GM12878 (cell line): ENCODE results near the gene SEMA4D. TPM values are rescaled to one million over a fixed set of nuclear protein-coding genes. Genes with fewer than 3 reads are reported as not detected.

ENCODE experiments used
- ATAC-seq: fragments of 200-7000 bp; cut with Tn5 transposase; 3 replicates; pipeline ENCODE4 v1.9.1; 2020; ENCODE audit warnings: mild to moderate bottlenecking, moderate library complexity
- BruUV-seq: library from RNA; stranded (reverse); fragments of 400-500 nt; replicated peaks from 2 replicates; lab custom pipeline; 2021; lab: Mats Ljungman, UMichigan
- CTCF ChIA-PET: fragments of 300-600 bp; sonication (Branson Sonifier 250); formaldehyde crosslinking; extraction: SDS; loops from one replicate; lab custom pipeline; 2021; ENCODE audit warnings: inconsistent platforms; lab: Yijun Ruan, JAX
- POLR2A ChIA-PET: fragments of 350-600 bp; formaldehyde crosslinking; extraction: SDS; loops from one replicate; lab custom pipeline; 2021; ENCODE audit warnings: inconsistent platforms; lab: Charles Lee
- RAD21 ChIA-PET: fragments of 300-600 bp; sonication (Branson Sonifier 250); formaldehyde crosslinking; loops from one replicate; lab custom pipeline; 2023; ENCODE audit warnings: antibody characterized with exemption; ENCODE audit not compliant: unreplicated experiment; lab: Charles Lee
- SMC1A ChIA-PET: fragments of 300-600 bp; sonication (Branson Sonifier 250); formaldehyde crosslinking; loops from one replicate; lab custom pipeline; 2023; ENCODE audit not compliant: unreplicated experiment, uncharacterized antibody; lab: Charles Lee
- DNase-seq: peaks from one replicate; pipeline ENCODE4 v3.0.0-alpha.2; 2011; ENCODE audit warnings: low read depth, low spot score
- FAIRE-seq: peaks from 3 replicates; lab custom pipeline; 2011; peaks lifted over from hg19 to GRCh38; lab: Jason Lieb, UNC
- H2AFZ ChIP-seq: 2 replicates; pipeline ENCODE4 v1.6.0; 2011; ENCODE audit warnings: low read depth, low read length, control low read depth; ENCODE audit not compliant: control insufficient read depth
- H3K27ac ChIP-seq: 2 replicates; pipeline ENCODE4 v1.5.1; 2011; ENCODE audit warnings: control low read depth; ENCODE audit not compliant: control insufficient read depth, insufficient read depth
- H3K27me3 ChIP-seq, 2 experiments: replicated peaks in 1 of 2; 2 replicates each; pipeline versions ENCODE4 v1.6.0 to v1.6.1; 2011; ENCODE audit warnings: low read length in 1 of 2; ENCODE audit not compliant: control insufficient read depth in 2 of 2, insufficient read depth in 2 of 2
- H3K36me3 ChIP-seq, 2 experiments: 2 replicates each; pipeline ENCODE4 v1.5.1; 2011; ENCODE audit warnings: low read length in 1 of 2; ENCODE audit not compliant: control insufficient read depth in 2 of 2, insufficient read depth in 2 of 2
- H3K4me1 ChIP-seq: 2 replicates; pipeline ENCODE4 v1.6.1; 2011; ENCODE audit warnings: mild to moderate bottlenecking, low read length, moderate library complexity, mixed read lengths; ENCODE audit not compliant: control insufficient read depth, insufficient read depth
- H3K4me2 ChIP-seq: 2 replicates; pipeline ENCODE4 v1.6.0; 2011; ENCODE audit warnings: control low read depth; ENCODE audit not compliant: control insufficient read depth, insufficient read depth
- H3K4me3 ChIP-seq: fragments of 200-600 bp; sonication (generic); 2 replicates; pipeline ENCODE4 v1.5.1; 2016
- H3K79me2 ChIP-seq: 2 replicates; pipeline ENCODE4 v1.6.0; 2011; ENCODE audit warnings: low read length; ENCODE audit not compliant: control insufficient read depth, insufficient read depth
- H3K9ac ChIP-seq: 2 replicates; pipeline ENCODE4 v1.8.0; 2011; ENCODE audit warnings: low read length, control low read depth, mixed read lengths; ENCODE audit not compliant: control insufficient read depth, insufficient read depth
- H3K9me3 ChIP-seq: replicated peaks from 3 replicates; pipeline ENCODE4 v1.5.1; 2011; ENCODE audit warnings: mild to moderate bottlenecking, low read length; ENCODE audit not compliant: control insufficient read depth, insufficient read depth
- H4K20me1 ChIP-seq: 2 replicates; pipeline ENCODE4 v1.6.0; 2011; ENCODE audit not compliant: control insufficient read depth, insufficient read depth
- CBX5 ChIP-seq: sonication (generic); IDR thresholded peaks from 2 replicates; pipeline ENCODE4 v1.6.1; 2016; ENCODE audit warnings: low read depth, moderate library complexity, mild to moderate bottlenecking, inconsistent platforms
- CEBPZ ChIP-seq: fragments of 150-350 bp; IDR thresholded peaks from 2 replicates; pipeline ENCODE4 v1.6.1; 2016; ENCODE audit warnings: low read depth, low read length
- IKZF1 ChIP-seq: fragments of 450-650 bp; conservative IDR thresholded peaks from 2 replicates; pipeline ENCODE4 v1.6.1; 2017; ENCODE audit warnings: antibody characterized with exemption, mild to moderate bottlenecking
- RUNX3 ChIP-seq: IDR thresholded peaks from 2 replicates; pipeline ENCODE4 v1.6.1; 2012; ENCODE audit warnings: low read length, inconsistent platforms
- ZNF217 ChIP-seq: fragments of 450-650 bp; IDR thresholded peaks from 2 replicates; pipeline ENCODE4 v1.6.1; 2017; ENCODE audit warnings: antibody characterized with exemption, mild to moderate bottlenecking
- ZNF384 ChIP-seq: IDR thresholded peaks from 2 replicates; pipeline ENCODE4 v1.6.1; 2012; ENCODE audit warnings: low read depth, mild to moderate bottlenecking, low read length, improper control_type of control experiment, borderline replicate concordance
- ZNF592 ChIP-seq: fragments of 450-650 bp; IDR thresholded peaks from 2 replicates; pipeline ENCODE4 v1.6.1; 2017; ENCODE audit warnings: mild to moderate bottlenecking, moderate library complexity
- WGBS: methylation state at CpG from one replicate; pipeline ENCODE4 v1.1.6; 2016; ENCODE audit warnings: low lambda C conversion rate; ENCODE audit not compliant: insufficient replicate concordance, insufficient coverage; ENCODE audit errors: missing lambda C conversion rate; 5-methylcytosine and 5-hydroxymethylcytosine counted together
- in situ Hi-C: fragments of 300-500 bp; cut with MboI; formaldehyde crosslinking; loops from 9 replicates; pipeline ENCODE4 v1.14.3; 2018; ENCODE audit warnings: mixed read lengths
- intact Hi-C: fragments of 100-400 bp; cut with micrococcal nuclease; formaldehyde crosslinking; loops from one replicate; pipeline ENCODE4 v1.14.2; 2022; ENCODE audit not compliant: unreplicated experiment
- polyA plus RNA-seq, 11 experiments: library from polyadenylated mRNA; depleted of rRNA in 4 of 11; unstranded in 6 of 11; stranded (reverse) in 5 of 11; fragments of >200 nt; fragmentation: Nextera tagmentation in 4 of 11; fragmentation: Illumina TruSeq in 1 of 11; extraction: Ambion mirVana in 4 of 11; extraction: Trizol in 1 of 11; gene quantifications; 1 replicate in 1 of 11; 2 replicates in 10 of 11; pipeline versions ENCODE4 v1.2.1 to v1.2.3, GENCODE V29; 2011 to 2016; ENCODE audit warnings: inconsistent platforms in 2 of 11, missing spikeins in 2 of 11, low read depth in 1 of 11
- total RNA-seq, 4 experiments: library from RNA; depleted of rRNA in 3 of 4; stranded (reverse); fragments of >200 nt in 3 of 4; fragmentation: Illumina TruSeq in 1 of 4; extraction: Trizol in 1 of 4; gene quantifications; 2 replicates each; pipeline versions ENCODE4 v1.2.1 to v1.2.3, GENCODE V29; 2013 to 2021

SEMA4D gene
- total and polyA plus RNA-seq, 10 of the 15 experiments (the other 5 are each of a cell fraction or from before 2014, with no cell fraction given), result 15.1 to 136 (median 39.6) TPM

- intact Hi-C loops, result loop anchor here (5.0 kb wide), 1 partner anchor 91 kb away; the partner anchor contains the start of gene SECISBP2
- Histone ChIP-seq H4K20me1 (no peaks in the 10 kb centered on the region), H3K27ac (peak overlapping the region; percentile 66), H3K4me1 (peaks cover 83% of the 10 kb centered on the region), H3K9ac (no peak overlapping the region), H3K79me2 (peaks cover 85% of the 10 kb centered on the region), H2AFZ (no peak overlapping the region), H3K27me3 (no peaks in the 10 kb centered on the region), H3K4me2 (peak overlapping the region; percentile 77), H3K4me3 (0 out of 2 replicates have a peak overlapping the region, but pooled peaks have one; percentile 17), H3K36me3 (peaks cover 13 to 24% of the 10 kb centered on the region in 2 experiments), H3K9me3 (peaks cover 3% of the 10 kb centered on the region; the same call in 2 of the 3 replicates)
- RAD21 ChIA-PET, result interaction anchor here (0.6 to 6.2 kb wide), 3 partner anchors 20 to 140 kb away, joined by 3 to 58 read pairs (median 3); no protein-coding TSS in a partner anchor
- TF ChIP-seq IKZF1, result no peak
- peak; percentile 31; the same call in 1 of the 2 replicates for TF ChIP-seq RUNX3
- ATAC-seq (peak; percentile 30), FAIRE-seq (no peak), DNase-seq (no peak)
- POLR2A ChIA-PET, result interaction anchor here (0.9 to 1.0 kb wide), 2 partner anchors 9 to 54 kb away, joined by 3 read pairs; no protein-coding TSS in a partner anchor
- SMC1A ChIA-PET, result interaction anchor here (1.4 to 4.1 kb wide), 6 partner anchors 10 to 140 kb away, joined by 3 to 46 read pairs (median 14); no protein-coding TSS in a partner anchor
- 16% methylated on average over 12 of the region's 12 CpGs for WGBS
- in situ Hi-C loops, result no loop called here
- CTCF ChIA-PET, result interaction anchor here (0.9 to 4.5 kb wide), 6 partner anchors 10 to 168 kb away, joined by 3 to 28 read pairs (median 6); no protein-coding TSS in a partner anchor
- no TSS peak for BruUV-seq
These were observed 89.2 kb downstream of the SEMA4D start for GRCh38 chr9:89408628-89409101.

- in situ Hi-C loops (no loop called here), intact Hi-C loops (loop anchor here (5.0 kb wide), 1 partner anchor 90 kb away; the partner anchor contains the start of gene SECISBP2)
- no peak for FAIRE-seq
- Histone ChIP-seq H3K4me3 (0 out of 2 replicates have a peak overlapping the region, but pooled peaks have one; percentile 66), H3K9me3 (peaks cover 3% of the 10 kb centered on the region; the same call in 1 of the 3 replicates), H3K4me2 (peak overlapping the region; percentile 97), H3K27me3 (no peaks in the 10 kb centered on the region), H3K27ac (peak overlapping the region; percentile 95), H4K20me1 (no peaks in the 10 kb centered on the region), H3K36me3 (peaks cover 18 to 30% of the 10 kb centered on the region in 2 experiments), H3K79me2 (peaks cover 71% of the 10 kb centered on the region), H3K9ac (peak overlapping the region; percentile 69; the same call in 1 of the 2 replicates), H3K4me1 (peaks cover 82% of the 10 kb centered on the region), H2AFZ (no peak overlapping the region)
- POLR2A ChIA-PET, result no interaction called here
- RAD21 ChIA-PET, result interaction anchor here (3.2 to 6.2 kb wide), 2 partner anchors 18 to 142 kb away, joined by 29 to 58 read pairs; no protein-coding TSS in a partner anchor
- no peak for DNase-seq
- no TSS peak for BruUV-seq
- SMC1A ChIA-PET, result interaction anchor here (0.7 to 4.1 kb wide), 8 partner anchors 10 to 692 kb away, joined by 3 to 46 read pairs (median 9); no protein-coding TSS in a partner anchor
- no peak for ATAC-seq
- 100% methylated on average over 2 of the region's 2 CpGs for WGBS
- CTCF ChIA-PET, result interaction anchor here (0.9 to 4.5 kb wide), 7 partner anchors 11 to 141 kb away, joined by 3 to 28 read pairs (median 6); no protein-coding TSS in a partner anchor
- peak; percentile 75 for TF ChIP-seq ZNF217
- no peak for TF ChIP-seq ZNF384
- no peak for TF ChIP-seq ZNF592
- TF ChIP-seq CBX5, result 0 out of 2 replicates have a peak, but pooled peaks have one; percentile 69
- TF ChIP-seq CEBPZ, result peak; percentile 41; the same call in 1 of the 2 replicates
These were observed 90.8 kb downstream of the SEMA4D start for GRCh38 chr9:89407070-89407469.
